ENCODE measurements around the gene PPP6C. TPM values are rescaled to one million over a fixed set of nuclear protein-coding genes. Genes with fewer than 3 reads are reported as not detected.
"Not testable (repeated sequence)": the region's sequence is repeated elsewhere in the genome, so short reads cannot be mapped to it uniquely, and the experiment has no call there.

Gene PPP6C
- total RNA-seq, 1 donor from 2014 or later: 29.7 TPM

DNA sequence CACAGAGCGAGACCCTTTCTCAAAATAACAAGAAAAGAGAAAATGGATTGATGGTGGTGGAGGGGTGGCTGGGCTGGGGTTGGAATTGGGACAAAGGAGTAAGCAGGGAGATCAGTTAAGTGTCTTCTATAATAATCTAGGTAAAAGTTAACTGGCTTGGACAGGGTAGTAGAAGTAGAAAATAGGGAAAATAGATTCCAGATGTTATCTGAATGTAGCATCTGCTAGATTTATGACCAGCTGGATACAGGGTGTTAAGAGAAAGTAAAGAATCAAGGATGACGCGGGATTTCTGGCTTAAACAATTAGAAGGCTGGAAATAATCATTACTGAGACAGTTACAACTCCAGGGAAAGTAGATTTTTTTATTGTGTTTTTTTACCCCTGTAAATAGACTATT is 13.0 kb downstream of the PPP6C start:
- TF ChIP-seq, protein P1, sequence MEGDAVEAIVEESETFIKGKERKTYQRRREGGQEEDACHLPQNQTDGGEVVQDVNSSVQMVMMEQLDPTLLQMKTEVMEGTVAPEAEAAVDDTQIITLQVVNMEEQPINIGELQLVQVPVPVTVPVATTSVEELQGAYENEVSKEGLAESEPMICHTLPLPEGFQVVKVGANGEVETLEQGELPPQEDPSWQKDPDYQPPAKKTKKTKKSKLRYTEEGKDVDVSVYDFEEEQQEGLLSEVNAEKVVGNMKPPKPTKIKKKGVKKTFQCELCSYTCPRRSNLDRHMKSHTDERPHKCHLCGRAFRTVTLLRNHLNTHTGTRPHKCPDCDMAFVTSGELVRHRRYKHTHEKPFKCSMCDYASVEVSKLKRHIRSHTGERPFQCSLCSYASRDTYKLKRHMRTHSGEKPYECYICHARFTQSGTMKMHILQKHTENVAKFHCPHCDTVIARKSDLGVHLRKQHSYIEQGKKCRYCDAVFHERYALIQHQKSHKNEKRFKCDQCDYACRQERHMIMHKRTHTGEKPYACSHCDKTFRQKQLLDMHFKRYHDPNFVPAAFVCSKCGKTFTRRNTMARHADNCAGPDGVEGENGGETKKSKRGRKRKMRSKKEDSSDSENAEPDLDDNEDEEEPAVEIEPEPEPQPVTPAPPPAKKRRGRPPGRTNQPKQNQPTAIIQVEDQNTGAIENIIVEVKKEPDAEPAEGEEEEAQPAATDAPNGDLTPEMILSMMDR (conservative IDR thresholded peaks at IDR 0.05; ENCODE audit: low read depth, low read length): no peak
- no peak overlapping the region for H3K4me3 ChIP-seq (ENCODE audit: low read depth, low read length)
- no peak for DNase-seq (ENCODE audit: low read depth)

DNA sequence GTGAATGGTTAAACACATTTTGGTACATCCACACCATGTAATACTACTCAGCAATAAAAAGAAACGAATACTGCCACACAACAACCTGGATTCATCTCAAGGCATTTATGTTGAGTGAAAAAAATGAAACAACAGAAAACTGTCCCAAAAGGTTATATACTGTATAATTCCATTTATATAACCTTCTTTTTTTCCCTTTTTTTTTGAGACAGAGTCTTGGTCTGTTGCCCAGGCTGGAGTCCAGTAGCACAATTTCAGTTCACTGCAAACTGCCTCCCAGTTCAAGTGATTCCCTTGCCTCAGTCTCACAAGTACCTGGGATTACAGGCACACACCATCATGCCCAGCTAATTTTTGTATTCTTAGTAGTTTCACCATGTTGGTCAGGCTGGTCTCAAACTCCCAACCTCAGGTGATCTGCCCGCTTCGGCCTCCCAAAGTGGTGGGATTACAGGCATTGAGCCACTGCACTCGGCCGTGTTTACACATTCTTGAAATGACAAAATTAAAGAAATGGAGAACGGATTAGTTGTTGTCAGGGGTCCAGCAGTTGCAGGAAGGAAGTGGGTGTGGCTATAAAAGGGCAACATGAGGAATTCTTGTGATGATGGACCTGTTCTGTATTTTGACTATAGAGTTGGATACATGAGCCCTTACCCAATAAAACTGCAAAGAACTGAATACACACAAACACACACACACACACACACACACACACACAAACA is 17.4 kb downstream of the PPP6C start:
- no peak for DNase-seq (ENCODE audit: low read depth)
- no peak overlapping the region for H3K4me3 ChIP-seq (ENCODE audit: low read depth, low read length)
- TF ChIP-seq, protein P1 (conservative IDR thresholded peaks at IDR 0.05; ENCODE audit: low read depth, low read length): no peak

GRCh38 chr9:125169895-125170294 is 19.7 kb downstream of the PPP6C start:
- TF ChIP-seq, protein P1 (conservative IDR thresholded peaks at IDR 0.05; ENCODE audit: low read depth, low read length): no peak
- DNase-seq (ENCODE audit: low read depth): no peak
- no peak overlapping the region for H3K4me3 ChIP-seq (ENCODE audit: low read depth, low read length)

DNA sequence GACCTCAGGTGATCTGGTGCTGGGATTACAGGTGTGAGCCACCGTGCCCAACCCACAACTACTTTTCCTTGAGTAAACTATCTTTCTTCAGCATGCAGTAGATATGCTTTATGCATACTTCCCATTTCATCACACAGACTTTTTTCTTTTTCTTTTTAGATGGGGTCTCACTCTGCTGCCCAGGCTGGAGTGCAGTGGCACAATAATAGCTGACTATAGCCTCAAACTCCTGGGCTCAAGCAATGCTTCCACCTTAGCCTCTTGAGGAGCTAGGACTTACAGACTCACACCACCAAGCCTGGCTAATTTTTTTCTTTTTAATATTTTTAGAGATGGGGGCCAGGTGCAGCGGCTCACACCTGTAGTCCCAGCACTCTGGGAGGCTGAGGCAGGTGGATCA is 22.8 kb downstream of the PPP6C start:
- H3K4me3 ChIP-seq (ENCODE audit: low read depth, low read length): no peak overlapping the region
- TF ChIP-seq, protein P1 (conservative IDR thresholded peaks at IDR 0.05; ENCODE audit: low read depth, low read length): no peak
- DNase-seq (ENCODE audit: low read depth): no peak

DNA sequence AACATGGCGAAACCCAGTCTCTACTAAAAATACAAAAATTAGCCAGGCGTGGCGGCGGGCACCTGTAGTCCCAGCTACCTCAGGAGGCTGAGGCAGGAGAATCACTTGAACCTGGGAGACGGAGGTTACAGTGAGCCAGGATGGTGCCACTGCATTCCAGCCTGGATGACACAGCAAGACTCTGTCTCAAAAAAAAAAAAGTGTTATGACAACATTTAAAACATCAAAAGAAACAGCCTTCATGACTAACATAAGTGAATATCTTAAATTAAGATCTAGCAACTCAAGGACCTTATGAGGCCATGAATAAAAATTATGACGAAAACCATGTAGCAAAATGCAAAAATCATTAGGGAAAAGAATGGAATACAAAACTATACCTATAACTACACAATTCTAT is 26.7 kb downstream of the PPP6C start:
- not testable (repeated sequence) for H3K4me3 ChIP-seq (ENCODE audit: low read depth, low read length); DNase-seq (ENCODE audit: low read depth)

DNA sequence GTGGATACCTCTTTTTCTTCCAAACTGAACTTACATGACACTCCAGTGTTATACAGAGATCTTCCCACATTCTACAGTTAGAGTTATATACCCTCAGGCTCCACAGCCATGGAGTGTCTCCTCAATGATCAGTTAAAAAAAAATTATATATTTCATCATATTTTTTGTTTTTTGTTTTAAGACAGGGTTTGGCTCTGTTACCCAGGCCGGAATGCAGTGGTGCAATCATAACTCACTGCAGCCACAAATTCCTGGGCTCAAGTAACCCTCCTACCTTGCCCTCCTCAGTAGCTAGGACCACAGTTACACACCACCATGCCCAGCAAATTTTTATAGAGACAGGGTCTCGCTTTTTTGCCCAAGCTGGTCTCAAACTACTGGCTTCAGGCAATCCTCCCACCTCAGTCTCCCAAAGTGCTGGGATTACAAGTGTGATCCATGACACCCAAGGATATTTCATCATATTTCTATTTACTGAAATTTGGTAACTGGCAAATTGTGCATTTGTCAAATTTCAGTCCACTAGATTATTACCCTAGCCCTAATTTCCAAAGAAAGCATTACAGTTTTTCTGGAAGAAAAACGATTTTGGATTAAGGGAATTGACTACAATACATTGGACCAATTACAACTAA is 28.2 kb downstream of the PPP6C start:
- H3K4me3 ChIP-seq (ENCODE audit: low read depth, low read length): no peak overlapping the region
- TF ChIP-seq, protein P1 (conservative IDR thresholded peaks at IDR 0.05; ENCODE audit: low read depth, low read length): no peak
- DNase-seq (ENCODE audit: low read depth): no peak

GRCh38 chr9:125160750-125161149 is 28.9 kb downstream of the PPP6C start:
- TF ChIP-seq, protein P1 (conservative IDR thresholded peaks at IDR 0.05; ENCODE audit: low read depth, low read length): no peak
- no peak for DNase-seq (ENCODE audit: low read depth)
- H3K4me3 ChIP-seq (ENCODE audit: low read depth, low read length): no peak overlapping the region

Data from epithelial cell of proximal tubule (primary cell).